Measurements from ENCODE around the gene CAPRIN2.

The CAPRIN2 gene

GRCh38 chr12:30764251-30764650 lies 9.5 kb upstream of the CAPRIN2 start:
- no peak for DNase-seq (ENCODE audit: low read depth in 2 of 2)

DNA sequence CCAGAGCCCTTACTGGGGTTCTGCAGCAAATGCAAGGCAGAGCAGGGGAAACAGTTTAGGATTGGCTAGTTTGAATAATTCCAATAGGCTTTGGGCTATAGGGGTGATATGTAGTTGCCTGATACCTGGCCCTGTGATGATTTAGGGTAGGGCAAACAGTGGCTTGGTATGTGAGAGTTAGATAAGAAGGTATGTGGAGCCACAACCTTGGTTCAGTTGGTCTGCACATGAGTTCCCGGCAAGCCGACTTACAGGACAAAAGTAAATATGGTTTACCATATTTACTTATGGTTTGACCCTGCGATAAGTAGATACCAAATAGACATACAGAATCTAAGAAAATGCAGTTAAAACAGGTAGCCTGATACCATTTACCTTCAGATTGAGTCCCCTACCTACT lies 8.3 kb upstream of the CAPRIN2 start:
- DNase-seq (ENCODE audit: low read depth in 2 of 2): no peak

GRCh38 chr12:30761730-30762129 lies 7.0 kb upstream of the CAPRIN2 start:
- DNase-seq (ENCODE audit: low read depth in 2 of 2): no peak

- DNase-seq (ENCODE audit: low read depth in 2 of 2): no peak
Observed at GRCh38 chr12:30757316-30757715, 2.6 kb upstream of the CAPRIN2 start.

DNA sequence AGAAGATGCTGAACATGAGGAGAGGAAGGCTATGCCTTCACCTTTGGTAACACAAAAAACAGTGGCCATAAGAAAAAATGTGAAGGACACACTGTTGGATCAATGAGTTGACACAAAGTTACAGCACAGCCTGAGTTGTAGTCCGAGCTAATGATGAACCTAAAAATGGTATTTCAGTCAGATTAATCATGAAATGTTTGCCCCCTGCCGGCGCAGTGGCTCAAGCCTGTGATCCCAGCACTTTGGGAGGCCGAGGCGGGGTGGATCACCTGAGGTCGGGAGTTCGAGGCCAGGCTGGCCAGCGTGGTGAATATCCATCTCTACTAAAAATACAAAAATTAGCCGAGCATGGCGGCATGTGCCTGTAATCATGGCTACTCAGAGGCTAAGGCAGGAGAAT lies 1.3 kb upstream of the CAPRIN2 start:
- no peak for DNase-seq (ENCODE audit: low read depth in 2 of 2)

DNA sequence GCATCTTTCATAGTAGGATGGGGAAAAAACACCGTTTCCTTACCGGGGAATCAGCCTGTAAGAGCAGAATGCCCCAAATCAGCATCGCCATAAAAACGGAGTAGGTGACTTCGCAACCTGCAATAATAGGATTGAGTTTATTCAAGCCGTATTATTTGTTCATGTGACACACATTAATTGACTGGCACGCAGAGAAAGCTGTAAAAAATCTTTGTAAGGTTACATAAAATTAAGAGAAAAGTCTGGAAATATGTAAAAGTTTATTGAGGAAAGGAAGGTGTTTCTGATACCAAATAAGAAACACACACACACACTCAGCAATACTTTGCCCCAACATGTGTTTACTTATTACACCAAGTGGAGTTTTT lies 628 bp upstream of the CAPRIN2 start:
- no peak for DNase-seq (ENCODE audit: low read depth in 2 of 2)

DNA sequence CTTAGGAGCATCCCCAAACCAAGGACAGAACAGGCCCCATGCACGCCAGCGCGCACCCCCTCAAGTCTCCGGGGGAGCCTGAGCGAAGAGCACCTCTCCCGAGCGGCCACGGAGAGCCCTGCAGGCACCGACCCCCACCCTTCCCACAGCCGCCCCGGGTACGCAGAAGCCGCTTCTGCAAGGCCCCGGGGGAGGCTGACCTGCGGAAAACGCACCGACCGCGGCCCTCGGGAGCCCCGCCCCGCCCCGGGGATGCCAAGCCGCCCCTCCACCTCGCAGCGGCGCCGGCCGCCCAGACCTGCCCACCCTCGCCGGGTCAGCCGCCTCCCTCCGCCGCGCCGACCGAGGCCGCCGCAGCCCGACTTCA lies 385 bp downstream of the CAPRIN2 start:
- no peak for DNase-seq (ENCODE audit: low read depth in 2 of 2)

DNA sequence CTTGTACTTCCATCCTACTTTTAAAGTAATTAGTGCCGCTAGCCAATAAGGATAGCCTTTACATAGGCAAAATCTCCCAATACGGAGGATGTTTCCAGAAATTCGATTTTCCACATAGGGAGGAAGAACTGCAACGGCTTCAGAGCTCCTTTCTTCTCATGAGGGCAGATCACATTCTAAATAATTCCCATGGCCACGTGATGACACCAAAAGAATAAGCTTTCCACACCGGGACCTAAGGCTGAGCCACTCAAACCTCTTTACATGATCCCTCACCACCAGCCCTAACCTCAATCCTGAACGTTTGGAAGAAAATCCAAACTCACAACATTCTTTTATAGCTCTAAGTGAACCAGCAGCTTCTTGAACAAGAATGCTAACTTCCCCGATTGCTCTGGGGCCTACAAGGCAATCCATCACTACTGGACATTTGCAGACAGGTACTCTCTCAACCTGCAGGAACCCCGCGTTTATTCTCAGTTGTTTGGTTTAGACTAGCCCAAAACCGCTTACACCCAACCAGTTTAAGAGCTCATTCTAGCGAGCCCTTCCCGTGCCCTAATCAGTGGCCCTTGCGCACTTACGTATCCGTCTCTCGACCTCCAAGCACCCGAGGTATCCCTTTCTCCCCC lies 884 bp downstream of the CAPRIN2 start:
- no peak for DNase-seq (ENCODE audit: low read depth in 2 of 2)

DNA sequence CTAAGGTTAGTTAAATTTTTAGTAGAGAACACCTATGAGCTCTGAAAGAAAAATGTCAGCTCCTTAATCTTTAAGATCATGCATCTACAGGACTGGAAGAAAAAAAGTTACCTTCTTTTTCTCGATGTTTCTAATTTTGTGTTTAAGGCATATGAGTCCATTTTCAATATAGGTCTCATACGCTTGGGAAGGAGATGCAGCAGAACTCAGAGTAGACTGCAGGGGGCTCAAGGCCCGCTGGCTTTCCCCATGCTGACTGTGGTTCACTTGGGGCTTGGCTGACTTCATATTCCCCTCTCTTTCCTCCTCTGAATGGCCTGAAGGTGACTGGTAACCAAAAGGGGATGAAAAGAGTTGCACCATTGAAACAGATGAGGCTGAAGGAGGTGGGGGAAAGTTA lies 1.5 kb downstream of the CAPRIN2 start:
- no peak for DNase-seq (ENCODE audit: low read depth in 2 of 2)

DNA sequence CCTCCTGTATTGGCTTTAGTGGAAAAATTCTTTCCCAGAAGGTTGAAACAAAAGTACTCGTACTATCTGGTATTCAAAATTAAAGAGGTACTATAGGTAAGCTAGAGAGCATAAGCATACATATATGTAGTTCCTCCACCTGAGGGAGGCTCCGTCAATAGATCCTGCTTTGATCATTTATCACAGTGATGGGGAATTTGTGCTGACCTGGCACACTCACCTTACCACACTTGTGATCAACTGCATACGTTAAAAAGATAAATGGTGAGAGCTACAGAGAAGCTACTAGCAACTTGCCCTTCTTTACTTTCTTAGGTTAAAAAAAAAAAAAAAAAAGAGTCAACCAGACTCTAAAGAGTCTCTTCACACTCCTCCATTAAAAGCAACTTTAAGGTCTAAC lies 2.5 kb downstream of the CAPRIN2 start:
- no peak for DNase-seq (ENCODE audit: low read depth in 2 of 2)

- DNase-seq (ENCODE audit: low read depth in 2 of 2): no peak
Observed at GRCh38 chr12:30748147-30748546, 6.6 kb downstream of the CAPRIN2 start.

DNA sequence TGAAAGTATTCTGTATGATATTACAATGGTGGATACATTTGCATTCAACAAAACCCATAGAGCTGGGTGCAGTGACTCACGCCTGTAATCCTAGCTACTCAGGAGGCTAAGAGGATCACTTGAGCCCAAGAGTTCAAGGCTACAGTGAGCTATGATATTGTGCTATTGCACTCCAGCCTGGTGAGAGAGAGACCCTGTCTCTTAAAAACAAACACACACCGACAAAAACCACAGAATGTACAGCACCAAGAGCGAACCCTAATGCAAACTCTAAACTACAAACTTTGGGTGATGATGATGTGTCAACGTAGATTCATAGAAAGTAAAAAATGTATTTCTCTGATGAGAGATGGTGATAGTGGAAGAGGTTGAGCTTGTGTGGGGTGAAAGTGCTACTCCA lies 8.6 kb downstream of the CAPRIN2 start:
- DNase-seq (ENCODE audit: low read depth in 2 of 2): no peak

DNA sequence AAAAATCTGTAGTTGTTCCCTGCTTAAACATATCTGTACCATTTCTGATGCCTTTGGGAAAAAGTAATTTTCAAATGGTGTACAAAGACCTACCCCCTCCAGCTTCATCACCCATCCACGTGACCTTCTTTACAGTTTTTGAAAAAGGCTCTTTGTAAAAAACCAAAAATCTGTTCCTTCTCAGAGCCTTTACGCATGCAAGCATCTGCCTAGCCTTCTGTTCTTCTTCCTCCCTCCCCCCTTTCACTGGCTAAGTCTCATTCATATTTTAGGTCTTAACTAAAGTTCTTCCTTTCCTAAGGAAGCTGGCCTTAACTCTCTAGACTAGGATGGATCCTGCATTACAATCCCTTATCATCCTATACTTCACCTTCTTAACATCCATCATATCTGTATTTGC lies 10.4 kb downstream of the CAPRIN2 start:
- no peak for DNase-seq (ENCODE audit: low read depth in 2 of 2)

GRCh38 chr12:30740274-30740673 lies 14.5 kb downstream of the CAPRIN2 start:
- no peak for DNase-seq (ENCODE audit: low read depth in 2 of 2)

DNA sequence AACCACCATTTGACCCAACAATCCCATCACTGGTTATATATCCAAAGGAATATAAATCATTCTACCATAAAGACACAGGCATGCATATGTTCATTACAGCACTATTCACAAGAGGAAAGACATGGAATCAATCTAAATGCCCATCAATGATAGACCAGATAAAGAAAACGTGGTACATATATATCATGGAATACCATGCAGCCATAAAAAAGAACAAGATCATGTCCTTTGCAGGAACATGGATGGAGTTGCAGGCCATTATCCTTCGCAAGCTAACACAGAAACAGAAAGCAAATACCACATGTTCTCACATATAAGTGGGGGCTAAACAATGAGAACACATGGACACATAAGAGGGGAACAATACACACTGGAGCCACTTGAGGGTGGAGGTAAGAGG lies 15.7 kb downstream of the CAPRIN2 start:
- DNase-seq (ENCODE audit: low read depth in 2 of 2): no peak

DNA sequence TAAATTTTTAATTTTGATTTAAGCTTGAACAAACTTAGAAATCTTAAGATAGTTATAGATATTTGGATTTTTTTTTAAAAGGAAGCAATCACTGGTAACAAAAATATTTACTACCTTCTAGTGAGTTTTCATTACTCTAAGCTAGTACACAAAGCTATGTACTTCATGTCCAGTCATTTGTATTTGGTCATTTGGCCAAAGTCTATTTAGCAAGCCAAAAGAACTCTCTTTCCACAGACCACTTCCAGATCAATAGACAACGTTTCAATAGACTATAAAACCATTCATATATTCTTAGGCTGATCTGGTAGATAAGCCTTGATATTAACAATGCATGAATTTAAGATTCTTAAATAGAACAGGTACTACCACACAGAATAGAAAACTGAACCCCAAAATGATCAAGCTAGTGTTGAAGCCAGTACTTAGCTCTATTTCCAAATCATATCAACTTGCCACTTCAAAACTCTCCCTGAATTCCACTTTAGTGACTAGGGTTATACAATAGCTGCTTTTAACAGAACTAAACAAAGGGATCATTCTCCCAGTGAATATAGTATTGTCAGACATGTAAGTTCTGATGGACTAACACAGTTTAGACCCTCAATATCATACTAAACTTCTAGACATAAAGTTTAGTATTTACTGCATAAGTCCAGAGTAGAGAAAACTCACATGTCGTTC lies 21.7 kb downstream of the CAPRIN2 start:
- no peak for DNase-seq (ENCODE audit: low read depth in 2 of 2)

DNA sequence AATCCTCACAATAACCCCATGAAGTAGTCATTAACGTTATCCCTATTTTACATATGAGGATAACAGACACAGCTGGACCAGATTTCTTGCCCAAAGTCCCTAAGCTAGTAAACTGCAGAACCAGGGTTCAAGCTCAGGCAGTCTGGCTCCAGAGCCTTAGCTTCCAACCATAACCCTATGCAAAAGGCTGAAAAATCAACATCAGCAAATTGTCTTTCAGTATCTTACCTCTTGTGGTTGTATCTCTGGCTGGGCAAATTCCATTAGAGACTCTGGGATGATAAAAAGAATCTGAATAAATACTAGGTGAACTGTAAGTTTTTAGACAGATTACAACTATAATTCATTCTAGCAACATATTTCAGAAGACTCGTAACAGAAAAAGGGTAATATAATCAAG lies 24.7 kb downstream of the CAPRIN2 start:
- DNase-seq (ENCODE audit: low read depth in 2 of 2): no peak

GRCh38 chr12:30729547-30729946 lies 25.2 kb downstream of the CAPRIN2 start:
- DNase-seq (ENCODE audit: low read depth in 2 of 2): no peak

GRCh38 chr12:30726647-30727046 lies 28.1 kb downstream of the CAPRIN2 start:
- DNase-seq (ENCODE audit: low read depth in 2 of 2): no peak

DNA sequence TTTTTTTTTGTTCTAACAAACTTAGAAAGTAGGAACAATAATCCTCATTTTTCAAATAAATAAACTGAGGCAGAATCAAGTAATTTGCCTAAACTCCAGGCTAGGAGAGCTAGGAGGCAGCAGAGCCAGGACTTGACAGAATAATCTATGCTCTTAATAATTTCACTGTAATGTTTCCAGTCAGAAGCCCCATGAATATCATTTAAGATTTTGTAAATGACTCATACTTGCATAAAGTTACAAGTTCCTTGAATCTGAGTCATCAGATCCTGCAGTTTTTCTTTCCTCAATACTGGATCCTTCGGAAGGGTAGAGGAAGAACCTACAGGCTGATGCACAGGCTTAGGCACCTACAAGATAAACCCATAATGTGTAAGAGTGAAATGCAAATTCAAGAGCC lies 29.0 kb downstream of the CAPRIN2 start:
- no peak for DNase-seq (ENCODE audit: low read depth in 2 of 2)

- no peak for DNase-seq (ENCODE audit: low read depth in 2 of 2)
Observed at GRCh38 chr12:30719060-30719459, 35.7 kb downstream of the CAPRIN2 start.

DNA sequence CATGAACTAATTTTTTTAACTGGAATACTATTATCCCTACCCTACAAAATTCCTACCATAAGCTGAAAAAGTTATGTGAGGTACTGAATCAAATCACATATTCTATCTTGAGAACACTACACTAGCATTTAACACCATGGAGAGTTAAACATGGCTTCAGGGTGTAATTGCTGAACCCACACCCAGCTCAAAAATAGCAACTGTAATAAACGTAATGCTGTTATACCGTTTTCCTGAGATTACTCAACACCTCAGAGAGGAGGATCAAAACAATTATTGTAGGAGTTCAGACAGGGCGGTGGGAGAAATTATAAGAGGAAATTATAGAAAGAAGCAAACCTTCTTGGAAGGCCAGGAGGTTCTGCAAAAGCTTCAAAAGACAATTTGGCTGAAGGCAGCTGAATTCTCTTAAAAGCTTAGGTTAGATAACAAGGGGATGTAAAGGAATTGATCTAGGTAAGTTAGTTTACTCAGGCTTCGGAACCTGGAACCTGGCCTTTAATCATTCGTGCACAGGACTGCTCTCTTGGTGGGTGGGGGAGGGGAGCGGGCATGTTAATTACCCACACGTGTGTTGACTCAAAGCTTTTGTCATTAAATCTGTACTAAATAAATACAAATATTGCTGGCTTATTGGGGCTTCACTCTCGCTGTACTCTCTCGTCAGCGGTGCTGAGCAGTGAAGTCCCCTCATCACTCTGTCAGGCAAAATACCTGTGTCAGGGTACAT lies 47.0 kb downstream of the CAPRIN2 start:
- DNase-seq (ENCODE audit: low read depth in 2 of 2): no peak

DNA sequence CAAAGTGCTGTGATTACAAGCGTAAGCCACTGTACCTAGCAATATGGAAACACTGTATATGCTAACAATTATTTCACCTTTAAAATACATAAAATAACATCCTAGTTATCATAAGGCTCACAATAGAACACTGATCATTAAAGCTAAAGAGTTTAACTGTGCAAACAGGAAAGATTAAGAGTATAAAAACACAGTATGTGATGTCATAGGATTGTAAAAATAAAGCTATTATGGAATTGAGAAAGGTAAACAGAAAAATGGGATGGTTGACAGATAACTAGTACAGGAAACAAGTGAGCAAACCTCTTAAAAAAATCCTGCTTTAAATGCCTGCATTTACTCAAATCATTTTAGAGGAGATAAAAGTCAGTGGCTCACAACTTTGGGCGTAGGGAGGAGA lies 48.3 kb downstream of the CAPRIN2 start:
- no peak for DNase-seq (ENCODE audit: low read depth in 2 of 2)
